Spinal cord (tissue), 10 donors: ENCODE results near the gene LPCAT3. TPM values are rescaled to one million over a fixed set of nuclear protein-coding genes. Genes with fewer than 3 reads are reported as not detected.
A peak's percentile ranks its signal among the peaks of the same experiment; 100 is the strongest.

Experiments
- DNase-seq, 6 donors: peaks; one replicate each; pipeline versions ENCODE4 v3.0.0 to v3.0.0-alpha.2; 2013 to 2015; ENCODE audit warnings: low spot score in 6 of 6, low read depth in 4 of 6
- H3K27ac ChIP-seq: one replicate; pipeline ENCODE4 v1.5.1; 2013; ENCODE audit warnings: low read depth, low read length, control low read depth
- H3K27me3 ChIP-seq: one replicate; pipeline ENCODE4 v1.6.1; 2013; ENCODE audit warnings: low read length; ENCODE audit not compliant: control insufficient read depth, insufficient read depth
- H3K36me3 ChIP-seq: one replicate; pipeline ENCODE4 v1.6.1; 2013; ENCODE audit warnings: low read length; ENCODE audit not compliant: control insufficient read depth, insufficient read depth
- H3K4me1 ChIP-seq: one replicate; pipeline ENCODE4 v1.6.1; 2013; ENCODE audit warnings: low read length; ENCODE audit not compliant: control insufficient read depth, insufficient read depth
- H3K4me3 ChIP-seq: one replicate; pipeline ENCODE4 v1.5.1; 2013; ENCODE audit warnings: low read depth, low read length, control low read depth
- H3K9me3 ChIP-seq: one replicate; pipeline ENCODE4 v1.6.1; 2013; ENCODE audit warnings: low read length; ENCODE audit not compliant: control insufficient read depth, insufficient read depth
- WGBS: methylation state at CpG from one replicate; pipeline ENCODE4 v1.1.5; 2013; ENCODE audit warnings: missing lambda C conversion rate; ENCODE audit not compliant: insufficient coverage; 5-methylcytosine and 5-hydroxymethylcytosine counted together
- polyA plus RNA-seq, 2 donors: library from polyadenylated mRNA; unstranded; fragments of 120-200 nt; gene quantifications; one replicate each; pipeline ENCODE4 v1.2.1, GENCODE V29; 2013; ENCODE audit not compliant: insufficient read length in 2 of 2
- total RNA-seq, 2 donors: library from RNA; depleted of rRNA in 1 of 2; stranded (reverse); fragments of 120-200 nt in 1 of 2; fragments of >200 nt in 1 of 2; gene quantifications; one replicate each; pipeline versions ENCODE4 v1.2.3 to v1.2.4, GENCODE V29; 2013 to 2014
- donor health status: healthy.

The LPCAT3 gene
- total and polyA plus RNA-seq, 4 donors, result 12.7 to 42.3 (median 28.0) TPM

DNA sequence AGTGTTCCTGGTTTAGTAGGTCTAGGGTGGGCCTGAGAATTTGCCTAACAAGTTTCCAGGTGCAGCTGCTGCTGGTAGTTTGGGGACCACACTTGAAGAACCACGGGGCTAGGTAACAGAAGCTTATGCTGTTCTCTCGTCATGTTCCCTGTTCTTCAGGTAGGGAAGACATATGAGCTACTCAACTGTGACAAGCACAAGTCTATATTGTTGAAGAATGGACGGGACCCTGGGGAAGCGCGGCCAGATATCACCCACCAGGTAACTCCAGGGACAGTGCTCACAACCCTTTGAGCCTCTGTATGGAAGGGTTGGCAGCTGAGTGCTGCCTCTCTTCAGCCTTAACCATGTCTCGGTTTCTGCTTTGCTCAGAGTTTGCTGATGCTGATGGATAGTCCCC is 44.1 kb downstream of the LPCAT3 start:
- no peak for DNase-seq
- Histone ChIP-seq H3K4me3 (no peak overlapping the region), H3K9me3 (no peaks in the 10 kb centered on the region), H3K4me1 (peaks cover 15% of the 10 kb centered on the region), H3K27me3 (no peaks in the 10 kb centered on the region), H3K36me3 (peaks cover 54% of the 10 kb centered on the region), H3K27ac (no peak overlapping the region)
- 100% methylated on average over 2 of the region's 6 CpGs for WGBS

DNA sequence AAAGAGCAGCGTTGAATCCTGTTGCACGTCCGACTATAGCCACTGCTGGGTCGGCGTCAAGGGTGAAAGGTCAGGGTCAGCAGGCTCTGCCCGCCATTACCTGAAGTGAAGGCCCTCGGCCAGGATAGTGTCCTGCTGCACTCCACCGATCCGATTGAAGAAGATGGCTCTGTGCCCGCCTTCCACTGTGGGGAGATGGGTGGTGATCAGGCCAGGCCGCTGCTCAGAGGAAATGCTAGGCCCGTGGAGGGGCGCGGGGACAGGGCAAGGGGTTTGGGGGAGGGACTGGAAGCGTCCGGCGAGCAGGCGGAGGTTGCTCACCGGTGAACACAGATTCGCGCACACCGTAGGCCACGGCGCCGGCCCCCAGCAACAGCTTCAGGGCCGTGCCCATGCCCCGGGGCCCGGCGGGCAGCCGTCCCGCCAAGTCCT is 48.2 kb downstream of the LPCAT3 start:
- peaks cover 56% of the 10 kb centered on the region for H3K36me3 ChIP-seq
- no peak for DNase-seq
- peak overlapping the region; percentile 92 for H3K27ac ChIP-seq
- H3K4me3 ChIP-seq, result peak overlapping the region; percentile 100
- WGBS, result under 1% methylated on average over 31 of the region's 31 CpGs
- no peaks in the 10 kb centered on the region for H3K9me3 ChIP-seq
- peaks cover 19% of the 10 kb centered on the region for H3K4me1 ChIP-seq
- no peaks in the 10 kb centered on the region for H3K27me3 ChIP-seq

DNA sequence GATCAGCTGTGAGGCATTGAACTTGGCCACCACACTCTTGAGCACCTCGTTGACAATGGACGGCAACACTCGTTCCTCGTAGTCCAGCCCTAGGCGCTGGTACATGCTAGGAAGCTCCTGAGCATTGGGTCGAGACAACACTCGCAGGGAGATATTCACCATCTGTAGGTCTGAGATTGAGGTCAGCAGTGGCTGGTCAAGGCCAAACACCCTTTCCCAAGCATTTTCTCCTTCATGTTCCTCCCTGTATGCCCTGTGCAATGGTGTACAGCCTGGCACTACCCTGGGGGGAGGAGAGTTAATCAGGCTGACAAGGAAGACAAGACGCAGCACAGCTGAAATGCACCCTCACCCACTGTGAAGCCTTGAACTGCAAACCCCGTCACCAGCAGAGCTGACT is 49.9 kb downstream of the LPCAT3 start:
- no peak for DNase-seq
- Histone ChIP-seq H3K27me3 (no peaks in the 10 kb centered on the region), H3K27ac (no peak overlapping the region), H3K36me3 (peaks cover 49% of the 10 kb centered on the region), H3K4me3 (no peak overlapping the region), H3K9me3 (no peaks in the 10 kb centered on the region), H3K4me1 (peaks cover 25% of the 10 kb centered on the region)
- 91% methylated on average over 8 of the region's 9 CpGs for WGBS

DNA sequence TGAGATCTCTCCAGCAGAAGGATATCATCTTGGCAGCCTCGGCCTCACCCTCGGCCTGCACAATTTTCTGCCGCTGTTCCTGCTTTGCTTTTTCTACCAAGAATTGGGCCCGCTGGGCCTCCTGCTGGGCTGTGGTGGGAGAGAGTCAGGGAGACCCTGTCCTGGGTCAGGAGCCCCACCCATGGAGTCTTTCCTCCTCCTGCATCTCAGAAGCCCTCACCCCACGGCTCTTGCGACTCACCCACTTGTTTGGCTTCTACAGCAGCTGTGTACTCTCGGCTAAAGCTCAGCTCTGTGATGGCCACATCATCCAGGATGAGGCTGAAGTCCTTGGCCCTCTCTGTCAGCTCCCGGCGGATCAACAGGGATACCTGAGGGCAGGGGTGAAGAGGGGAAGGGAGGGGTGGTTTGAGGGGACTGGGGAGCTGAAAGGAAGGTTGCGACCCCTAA is 50.6 kb downstream of the LPCAT3 start:
- no peak for DNase-seq
- Histone ChIP-seq H3K27ac (no peak overlapping the region), H3K36me3 (peaks cover 50% of the 10 kb centered on the region), H3K4me3 (no peak overlapping the region), H3K4me1 (peaks cover 28% of the 10 kb centered on the region), H3K27me3 (no peaks in the 10 kb centered on the region), H3K9me3 (no peaks in the 10 kb centered on the region)
- 90% methylated on average over 4 of the region's 10 CpGs for WGBS

DNA sequence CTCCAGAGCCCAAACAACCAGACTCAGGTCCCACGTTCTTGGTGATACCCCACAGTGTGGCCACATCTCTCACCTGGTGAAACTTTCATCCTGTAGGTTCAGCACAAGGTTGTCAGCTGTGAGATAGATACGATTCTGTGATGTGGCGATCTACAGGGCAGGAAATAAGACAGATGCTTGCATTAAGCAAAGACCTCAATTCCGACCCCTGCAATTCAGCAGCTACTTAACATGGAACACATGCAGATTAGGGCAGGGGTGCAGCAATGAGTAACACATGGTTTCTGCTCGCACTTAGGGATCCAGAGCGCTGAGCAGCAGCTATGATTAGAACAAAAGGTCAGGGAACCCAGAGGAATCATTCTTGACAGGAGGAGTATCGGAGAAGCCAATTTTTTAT is 51.9 kb downstream of the LPCAT3 start:
- H3K36me3 ChIP-seq, result peaks cover 50% of the 10 kb centered on the region
- no peaks in the 10 kb centered on the region for H3K9me3 ChIP-seq
- no peak overlapping the region for H3K4me3 ChIP-seq
- H3K27ac ChIP-seq, result no peak overlapping the region
- no peaks in the 10 kb centered on the region for H3K27me3 ChIP-seq
- no peak for DNase-seq
- 90% methylated on average over 7 of the region's 7 CpGs for WGBS
- peaks cover 39% of the 10 kb centered on the region for H3K4me1 ChIP-seq

DNA sequence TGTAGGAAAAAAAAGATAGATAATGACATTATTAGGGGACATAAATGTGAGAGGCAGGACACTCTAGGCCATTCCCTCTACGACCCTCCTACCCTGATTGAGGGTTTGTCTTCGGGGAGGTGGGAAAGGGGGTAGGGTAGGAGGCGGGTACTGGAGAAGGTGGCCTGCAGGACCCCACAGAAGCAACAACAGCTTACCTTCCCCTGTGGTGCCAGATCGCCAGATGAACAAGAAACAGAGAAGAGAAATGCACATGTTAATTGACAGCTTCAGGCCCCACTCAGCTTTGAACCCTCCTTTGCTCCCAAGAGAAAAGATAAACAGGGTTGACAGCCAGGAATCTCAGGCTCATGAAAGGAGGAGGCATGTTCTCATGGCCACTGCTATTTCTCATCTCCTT is 52.6 kb downstream of the LPCAT3 start:
- H3K27ac ChIP-seq, result no peak overlapping the region

DNA sequence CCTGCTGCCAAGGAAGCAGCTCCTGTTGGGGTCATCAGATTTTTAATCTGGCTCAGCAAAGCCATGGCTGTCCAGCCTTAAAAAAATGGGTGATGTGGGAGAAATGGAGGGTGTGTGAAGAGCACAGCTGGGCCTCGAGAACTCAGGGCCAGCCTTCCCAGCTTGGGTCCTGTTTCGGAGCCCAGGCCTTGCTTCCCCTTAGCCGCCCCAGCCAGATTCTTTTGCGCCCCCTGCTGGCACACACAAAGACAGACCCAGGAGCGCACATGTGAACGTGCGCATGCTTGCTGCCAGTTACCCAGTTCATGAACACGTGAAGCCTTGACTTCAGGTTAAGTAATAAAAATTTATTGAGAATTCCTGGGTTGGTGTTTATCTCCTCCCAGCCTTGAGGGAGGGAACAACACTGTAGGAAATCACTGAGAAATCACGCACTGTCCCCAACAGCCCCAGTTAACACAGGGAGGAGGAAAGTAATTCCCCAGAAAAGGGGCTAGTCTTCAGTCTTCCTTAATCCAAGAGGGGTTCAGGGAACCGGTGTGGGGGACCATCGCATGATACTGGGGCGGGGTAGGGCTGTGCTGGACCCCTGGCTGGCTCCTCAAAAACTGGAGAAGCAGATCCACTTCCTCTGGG is 53.1 kb downstream of the LPCAT3 start:
- WGBS, result 8% methylated on average over 8 of the region's 12 CpGs
- H3K9me3 ChIP-seq, result no peaks in the 10 kb centered on the region
- H3K4me1 ChIP-seq, result peaks cover 48% of the 10 kb centered on the region
- peak overlapping the region; percentile 78 for H3K27ac ChIP-seq
- H3K4me3 ChIP-seq, result no peak overlapping the region
- H3K36me3 ChIP-seq, result peaks cover 50% of the 10 kb centered on the region
- DNase-seq, result peak in 5 of 6 donors; percentile 40 to 91 (median 66)
- H3K27me3 ChIP-seq, result no peaks in the 10 kb centered on the region

More for the DNA sequence above, 52.6 kb downstream of the LPCAT3 start:
- H3K36me3 ChIP-seq, result peaks cover 50% of the 10 kb centered on the region
- DNase-seq, result no peak
- 80% methylated on average over 1 of the region's 4 CpGs for WGBS
- H3K27me3 ChIP-seq, result no peaks in the 10 kb centered on the region
- peaks cover 44% of the 10 kb centered on the region for H3K4me1 ChIP-seq
- no peaks in the 10 kb centered on the region for H3K9me3 ChIP-seq
- no peak overlapping the region for H3K4me3 ChIP-seq

DNA sequence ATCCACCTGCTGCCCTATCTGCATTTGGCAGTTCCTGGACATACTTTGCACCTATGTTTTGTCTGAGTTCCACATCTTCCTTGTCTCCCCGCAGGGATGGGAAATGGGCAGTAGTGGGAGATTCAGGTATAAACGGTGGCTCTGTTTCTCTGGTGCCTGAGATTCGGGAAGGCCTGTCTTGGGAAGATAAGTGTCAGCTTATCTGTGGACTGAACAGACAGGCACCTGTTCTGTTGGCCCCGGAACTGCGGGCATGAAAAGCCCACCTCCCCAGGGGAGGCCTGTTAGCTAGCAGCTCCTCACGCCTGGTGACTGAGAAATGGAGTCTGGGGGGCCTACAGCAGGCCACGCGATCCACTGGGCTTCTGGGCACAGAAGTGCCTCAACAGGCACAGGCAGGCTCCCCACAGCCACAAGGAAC is 53.7 kb downstream of the LPCAT3 start:
- DNase-seq, result no peak
- Histone ChIP-seq H3K9me3 (no peaks in the 10 kb centered on the region), H3K36me3 (peaks cover 50% of the 10 kb centered on the region), H3K27me3 (no peaks in the 10 kb centered on the region), H3K4me3 (no peak overlapping the region), H3K27ac (peak overlapping the region; percentile 78), H3K4me1 (peaks cover 47% of the 10 kb centered on the region)
- WGBS, result 75% methylated on average over 8 of the region's 8 CpGs

DNA sequence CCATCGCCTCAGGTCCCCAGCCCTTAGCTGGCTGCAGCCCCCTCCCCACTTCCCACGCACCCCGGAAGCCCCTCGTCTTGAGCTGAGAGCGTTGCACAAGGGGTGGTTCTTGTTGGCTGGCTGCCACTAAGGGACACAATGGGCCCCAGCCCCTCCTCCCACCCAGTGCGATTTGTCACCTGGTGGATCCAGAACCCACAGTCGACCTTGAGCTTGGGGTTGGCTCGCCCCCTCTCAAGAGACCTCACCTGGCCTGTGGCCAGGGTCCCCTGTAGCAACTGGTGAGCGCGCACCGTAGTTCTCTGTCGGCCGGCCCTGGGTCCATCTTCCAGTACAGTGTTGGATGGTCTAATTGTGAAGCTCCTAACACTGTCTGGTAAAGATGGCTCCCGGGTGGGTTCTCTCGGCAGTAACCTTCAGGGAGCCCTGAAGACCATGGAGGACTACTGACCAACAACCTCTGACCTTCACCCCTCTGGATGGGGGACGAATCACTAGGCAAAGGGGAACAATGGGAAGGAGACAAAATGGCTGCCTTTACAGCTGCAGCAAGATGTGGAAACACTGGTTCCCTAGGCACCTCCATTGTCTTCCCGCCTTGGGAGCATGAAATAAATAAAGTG is 54.4 kb downstream of the LPCAT3 start:
- Histone ChIP-seq H3K4me1 (peaks cover 49% of the 10 kb centered on the region), H3K27ac (no peak overlapping the region), H3K9me3 (no peaks in the 10 kb centered on the region), H3K4me3 (no peak overlapping the region), H3K27me3 (no peaks in the 10 kb centered on the region), H3K36me3 (peaks cover 45% of the 10 kb centered on the region)
- DNase-seq, result no peak
- WGBS, result 46% methylated on average over 6 of the region's 17 CpGs
